K562 (cell line): ENCODE results near the gene C19orf85. TPM values are rescaled to one million over a fixed set of nuclear protein-coding genes. Genes with fewer than 3 reads are reported as not detected.
A peak's percentile ranks its signal among the peaks of the same experiment; 100 is the strongest.

Experiments used
- CCNT2 ChIP-seq: IDR thresholded peaks from 2 replicates; pipeline ENCODE4 v1.6.1; 2011; ENCODE audit warnings: borderline replicate concordance, low read depth, mild to moderate bottlenecking, moderate library complexity, mixed read lengths, low read length; ENCODE audit not compliant: insufficient read length; ENCODE audit errors: extremely low read depth
- DNMT1 ChIP-seq: fragments of 450-650 bp; IDR thresholded peaks from 2 replicates; pipeline ENCODE4 v1.6.1; 2016; ENCODE audit warnings: antibody characterized with exemption, mild to moderate bottlenecking
- ESRRB ChIP-seq: fragments of 250-450 bp; sonication (Bioruptor Pico); IDR thresholded peaks from 2 replicates; pipeline ENCODE4 v1.5.0; 2020; ENCODE audit warnings: mild to moderate bottlenecking, moderate library complexity, borderline replicate concordance
- GABPB2 ChIP-seq: fragments of 250-450 bp; sonication (Bioruptor Pico); conservative IDR thresholded peaks from 2 replicates; pipeline ENCODE4 v1.5.1; 2021; ENCODE audit warnings: mild to moderate bottlenecking
- JUN ChIP-seq, 2 experiments: sonication (generic) in 1 of 2; formaldehyde crosslinking in 1 of 2; IDR thresholded peaks; 2 replicates each; pipeline versions ENCODE4 v1.6.1 to v1.8.0; 2012 to 2022; ENCODE audit warnings: borderline replicate concordance in 2 of 2, mild to moderate bottlenecking in 2 of 2, improper control_type of control experiment in 1 of 2, low read depth in 1 of 2, low read length in 1 of 2, missing genetic modification reagents in 1 of 2
- NFXL1 ChIP-seq: fragments of 450-650 bp; formaldehyde crosslinking; IDR thresholded peaks from 2 replicates; pipeline ENCODE4 v1.4.0; 2021; ENCODE audit warnings: mild to moderate bottlenecking
- NFYB ChIP-seq: IDR thresholded peaks from 2 replicates; pipeline ENCODE4 v1.6.1; 2011; ENCODE audit warnings: mild to moderate bottlenecking, moderate library complexity; ENCODE audit not compliant: insufficient read length; ENCODE audit errors: extremely low read depth
- NRF1 ChIP-seq, 2 experiments: fragments of 450-650 bp; IDR thresholded peaks in 1 of 2; conservative IDR thresholded peaks in 1 of 2; 2 replicates each; pipeline ENCODE4 v1.6.1; 2014; ENCODE audit warnings: mild to moderate bottlenecking in 2 of 2
- RB1 ChIP-seq: fragments of 450-650 bp; IDR thresholded peaks from 2 replicates; pipeline ENCODE4 v1.6.1; 2017; ENCODE audit warnings: low read depth, mild to moderate bottlenecking
- RUNX1 ChIP-seq: sonication (generic); IDR thresholded peaks from 2 replicates; pipeline ENCODE4 v1.6.1; 2016; ENCODE audit warnings: antibody characterized with exemption, low read depth
- STAG1 ChIP-seq: sonication (generic); formaldehyde crosslinking; IDR thresholded peaks from 2 replicates; pipeline ENCODE4 v1.5.0; 2020; ENCODE audit warnings: missing genetic modification reagents, borderline replicate concordance
- TCF7L2 ChIP-seq: fragments of 150-350 bp; IDR thresholded peaks from 2 replicates; pipeline ENCODE4 v1.6.1; 2016; ENCODE audit warnings: low read depth, mild to moderate bottlenecking, low read length, moderate library complexity
- TEAD4 ChIP-seq, 2 experiments: sonication (generic) in 1 of 2; formaldehyde crosslinking in 1 of 2; IDR thresholded peaks; 2 replicates each; pipeline versions ENCODE4 v1.6.1 to v1.8.0; 2012 to 2022; ENCODE audit warnings: borderline replicate concordance in 1 of 2, inconsistent platforms in 1 of 2, low read length in 1 of 2, mild to moderate bottlenecking in 1 of 2, missing genetic modification reagents in 1 of 2
- U2AF1 ChIP-seq: fragments of 200-400 bp; formaldehyde crosslinking; optimal IDR thresholded peaks from 2 replicates; pipeline ENCODE3; 2017; ENCODE audit warnings: mild to moderate bottlenecking, low read depth, low read length, moderate library complexity
- ZNF124 ChIP-seq: sonication (generic); formaldehyde crosslinking; IDR thresholded peaks from 2 replicates; pipeline ENCODE4 v1.8.1; 2022; ENCODE audit warnings: missing genetic modification reagents
- ZNF830 ChIP-seq: fragments of 250-450 bp; sonication (Bioruptor Pico); IDR thresholded peaks from 2 replicates; pipeline ENCODE4 v1.5.0; 2021; ENCODE audit warnings: mild to moderate bottlenecking
- polyA plus RNA-seq, 8 experiments: library from polyadenylated mRNA; depleted of rRNA in 4 of 8; stranded (reverse) in 5 of 8; unstranded in 3 of 8; fragments of >200 nt; fragmentation: Nextera tagmentation in 2 of 8; fragmentation: Illumina TruSeq in 1 of 8; extraction: Ambion mirVana in 2 of 8; extraction: Trizol in 1 of 8; gene quantifications; 2 replicates each; pipeline versions ENCODE4 v1.2.1 to v1.2.3, GENCODE V29; 2011 to 2014; ENCODE audit warnings: inconsistent platforms in 1 of 8, missing spikeins in 1 of 8
- total RNA-seq, 7 experiments: library from RNA; depleted of rRNA in 6 of 7; stranded (reverse); fragments of >200 nt in 6 of 7; fragmentation: Illumina TruSeq in 2 of 7; extraction: Trizol in 2 of 7; gene quantifications; 2 replicates each; pipeline versions ENCODE4 v1.2.1 to v1.2.3, GENCODE V29; 2011 to 2021; ENCODE audit warnings: low replicate concordance in 1 of 7
- TF ChIP-seq, protein P1 (sequence below): fragments of 450-650 bp; formaldehyde crosslinking; IDR thresholded peaks from 2 replicates; pipeline ENCODE4 v1.4.0; 2022; ENCODE audit warnings: missing genetic modification characterization
- TF ChIP-seq, protein P2 (sequence below), 2 experiments: fragments of 150-350 bp in 1 of 2; IDR thresholded peaks; 2 replicates each; pipeline ENCODE4 v1.6.1; 2012 to 2016; ENCODE audit warnings: low read depth in 2 of 2, low read length in 2 of 2, mild to moderate bottlenecking in 1 of 2, moderate library complexity in 1 of 2
- TF ChIP-seq, protein P3 (sequence below): fragments of 250-450 bp; sonication (Bioruptor Pico); IDR thresholded peaks from 2 replicates; pipeline ENCODE4 v1.5.0; 2020; ENCODE audit warnings: mild to moderate bottlenecking, borderline replicate concordance
- TF ChIP-seq, protein P4 (sequence below): fragments of 250-450 bp; sonication (Bioruptor Pico); IDR thresholded peaks from 2 replicates; pipeline ENCODE4 v1.8.0; 2021; ENCODE audit warnings: mild to moderate bottlenecking, moderate library complexity

The C19orf85 gene
- total and polyA plus RNA-seq, 9 of the 15 experiments (the other 6 are each of a cell fraction or from before 2014, with no cell fraction given) = not detected

DNA sequence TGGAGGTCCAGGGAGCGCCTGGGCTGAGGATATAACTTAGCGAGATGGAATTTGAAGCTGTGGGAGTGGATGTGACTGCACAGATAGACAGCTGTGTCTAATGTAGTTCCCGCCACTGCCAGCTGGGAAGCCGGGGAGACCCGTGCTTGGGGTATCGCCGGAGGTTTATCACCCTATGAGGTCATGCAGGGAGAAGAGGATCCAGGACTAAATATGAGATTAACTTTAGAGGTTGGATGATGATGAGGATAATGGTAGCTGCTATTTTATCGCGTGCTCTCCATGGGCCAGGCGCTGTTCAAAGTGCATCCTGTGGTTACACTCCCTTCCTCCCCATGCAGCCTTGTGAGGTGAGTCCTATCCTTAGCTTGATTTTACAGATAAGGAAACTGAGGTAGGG, 43.6 kb upstream of the C19orf85 start (continued):
- TF ChIP-seq, protein P1, sequence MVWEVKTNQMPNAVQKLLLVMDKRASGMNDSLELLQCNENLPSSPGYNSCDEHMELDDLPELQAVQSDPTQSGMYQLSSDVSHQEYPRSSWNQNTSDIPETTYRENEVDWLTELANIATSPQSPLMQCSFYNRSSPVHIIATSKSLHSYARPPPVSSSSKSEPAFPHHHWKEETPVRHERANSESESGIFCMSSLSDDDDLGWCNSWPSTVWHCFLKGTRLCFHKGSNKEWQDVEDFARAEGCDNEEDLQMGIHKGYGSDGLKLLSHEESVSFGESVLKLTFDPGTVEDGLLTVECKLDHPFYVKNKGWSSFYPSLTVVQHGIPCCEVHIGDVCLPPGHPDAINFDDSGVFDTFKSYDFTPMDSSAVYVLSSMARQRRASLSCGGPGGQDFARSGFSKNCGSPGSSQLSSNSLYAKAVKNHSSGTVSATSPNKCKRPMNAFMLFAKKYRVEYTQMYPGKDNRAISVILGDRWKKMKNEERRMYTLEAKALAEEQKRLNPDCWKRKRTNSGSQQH (CRISPR knock-in tag) = no peak
- no peak for TF ChIP-seq RB1
- TF ChIP-seq, protein P2, sequence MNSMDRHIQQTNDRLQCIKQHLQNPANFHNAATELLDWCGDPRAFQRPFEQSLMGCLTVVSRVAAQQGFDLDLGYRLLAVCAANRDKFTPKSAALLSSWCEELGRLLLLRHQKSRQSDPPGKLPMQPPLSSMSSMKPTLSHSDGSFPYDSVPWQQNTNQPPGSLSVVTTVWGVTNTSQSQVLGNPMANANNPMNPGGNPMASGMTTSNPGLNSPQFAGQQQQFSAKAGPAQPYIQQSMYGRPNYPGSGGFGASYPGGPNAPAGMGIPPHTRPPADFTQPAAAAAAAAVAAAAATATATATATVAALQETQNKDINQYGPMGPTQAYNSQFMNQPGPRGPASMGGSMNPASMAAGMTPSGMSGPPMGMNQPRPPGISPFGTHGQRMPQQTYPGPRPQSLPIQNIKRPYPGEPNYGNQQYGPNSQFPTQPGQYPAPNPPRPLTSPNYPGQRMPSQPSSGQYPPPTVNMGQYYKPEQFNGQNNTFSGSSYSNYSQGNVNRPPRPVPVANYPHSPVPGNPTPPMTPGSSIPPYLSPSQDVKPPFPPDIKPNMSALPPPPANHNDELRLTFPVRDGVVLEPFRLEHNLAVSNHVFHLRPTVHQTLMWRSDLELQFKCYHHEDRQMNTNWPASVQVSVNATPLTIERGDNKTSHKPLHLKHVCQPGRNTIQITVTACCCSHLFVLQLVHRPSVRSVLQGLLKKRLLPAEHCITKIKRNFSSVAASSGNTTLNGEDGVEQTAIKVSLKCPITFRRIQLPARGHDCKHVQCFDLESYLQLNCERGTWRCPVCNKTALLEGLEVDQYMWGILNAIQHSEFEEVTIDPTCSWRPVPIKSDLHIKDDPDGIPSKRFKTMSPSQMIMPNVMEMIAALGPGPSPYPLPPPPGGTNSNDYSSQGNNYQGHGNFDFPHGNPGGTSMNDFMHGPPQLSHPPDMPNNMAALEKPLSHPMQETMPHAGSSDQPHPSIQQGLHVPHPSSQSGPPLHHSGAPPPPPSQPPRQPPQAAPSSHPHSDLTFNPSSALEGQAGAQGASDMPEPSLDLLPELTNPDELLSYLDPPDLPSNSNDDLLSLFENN (IDR thresholded peaks at IDR 0.05; ENCODE audit: low read depth in 2 of 2, low read length in 2 of 2) = no peak
- no peak for TF ChIP-seq NFXL1
- peak; percentile 56 for TF ChIP-seq TEAD4 (IDR thresholded peaks at IDR 0.05; ENCODE audit: low read length)
- no peak for TF ChIP-seq TEAD4 (CRISPR knock-in tag; IDR thresholded peaks at IDR 0.05; ENCODE audit: borderline replicate concordance)
- TF ChIP-seq ZNF124 (CRISPR knock-in tag) = no peak
- no peak for TF ChIP-seq STAG1 (CRISPR knock-in tag)
- TF ChIP-seq GABPB2 (CRISPR knock-in tag) = no peak
- TF ChIP-seq, protein P3, sequence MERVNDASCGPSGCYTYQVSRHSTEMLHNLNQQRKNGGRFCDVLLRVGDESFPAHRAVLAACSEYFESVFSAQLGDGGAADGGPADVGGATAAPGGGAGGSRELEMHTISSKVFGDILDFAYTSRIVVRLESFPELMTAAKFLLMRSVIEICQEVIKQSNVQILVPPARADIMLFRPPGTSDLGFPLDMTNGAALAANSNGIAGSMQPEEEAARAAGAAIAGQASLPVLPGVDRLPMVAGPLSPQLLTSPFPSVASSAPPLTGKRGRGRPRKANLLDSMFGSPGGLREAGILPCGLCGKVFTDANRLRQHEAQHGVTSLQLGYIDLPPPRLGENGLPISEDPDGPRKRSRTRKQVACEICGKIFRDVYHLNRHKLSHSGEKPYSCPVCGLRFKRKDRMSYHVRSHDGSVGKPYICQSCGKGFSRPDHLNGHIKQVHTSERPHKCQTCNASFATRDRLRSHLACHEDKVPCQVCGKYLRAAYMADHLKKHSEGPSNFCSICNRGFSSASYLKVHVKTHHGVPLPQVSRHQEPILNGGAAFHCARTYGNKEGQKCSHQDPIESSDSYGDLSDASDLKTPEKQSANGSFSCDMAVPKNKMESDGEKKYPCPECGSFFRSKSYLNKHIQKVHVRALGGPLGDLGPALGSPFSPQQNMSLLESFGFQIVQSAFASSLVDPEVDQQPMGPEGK (CRISPR knock-in tag) = no peak
- TF ChIP-seq ZNF830 (CRISPR knock-in tag) = no peak
- no peak for TF ChIP-seq TCF7L2
- TF ChIP-seq DNMT1 = no peak
- TF ChIP-seq NRF1 (conservative IDR thresholded peaks at IDR 0.05 in 1 of 2, IDR thresholded peaks at IDR 0.05 in 1 of 2) = no peak
- no peak for TF ChIP-seq NFYB
- TF ChIP-seq, protein P4, sequence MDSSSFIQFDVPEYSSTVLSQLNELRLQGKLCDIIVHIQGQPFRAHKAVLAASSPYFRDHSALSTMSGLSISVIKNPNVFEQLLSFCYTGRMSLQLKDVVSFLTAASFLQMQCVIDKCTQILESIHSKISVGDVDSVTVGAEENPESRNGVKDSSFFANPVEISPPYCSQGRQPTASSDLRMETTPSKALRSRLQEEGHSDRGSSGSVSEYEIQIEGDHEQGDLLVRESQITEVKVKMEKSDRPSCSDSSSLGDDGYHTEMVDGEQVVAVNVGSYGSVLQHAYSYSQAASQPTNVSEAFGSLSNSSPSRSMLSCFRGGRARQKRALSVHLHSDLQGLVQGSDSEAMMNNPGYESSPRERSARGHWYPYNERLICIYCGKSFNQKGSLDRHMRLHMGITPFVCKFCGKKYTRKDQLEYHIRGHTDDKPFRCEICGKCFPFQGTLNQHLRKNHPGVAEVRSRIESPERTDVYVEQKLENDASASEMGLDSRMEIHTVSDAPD (CRISPR knock-in tag) = no peak
- TF ChIP-seq ESRRB (CRISPR knock-in tag) = no peak
- no peak for TF ChIP-seq JUN (IDR thresholded peaks at IDR 0.05; ENCODE audit: borderline replicate concordance, low read depth, low read length)
- no peak for TF ChIP-seq JUN (CRISPR knock-in tag; IDR thresholded peaks at IDR 0.05; ENCODE audit: borderline replicate concordance)
- no peak for TF ChIP-seq CCNT2
- TF ChIP-seq RUNX1 = no peak
- TF ChIP-seq U2AF1 = no peak
